ENCODE data around the gene CAMSAP2.
A peak's percentile ranks its signal among the peaks of the same experiment; 100 is the strongest.

CAMSAP2 gene

DNA sequence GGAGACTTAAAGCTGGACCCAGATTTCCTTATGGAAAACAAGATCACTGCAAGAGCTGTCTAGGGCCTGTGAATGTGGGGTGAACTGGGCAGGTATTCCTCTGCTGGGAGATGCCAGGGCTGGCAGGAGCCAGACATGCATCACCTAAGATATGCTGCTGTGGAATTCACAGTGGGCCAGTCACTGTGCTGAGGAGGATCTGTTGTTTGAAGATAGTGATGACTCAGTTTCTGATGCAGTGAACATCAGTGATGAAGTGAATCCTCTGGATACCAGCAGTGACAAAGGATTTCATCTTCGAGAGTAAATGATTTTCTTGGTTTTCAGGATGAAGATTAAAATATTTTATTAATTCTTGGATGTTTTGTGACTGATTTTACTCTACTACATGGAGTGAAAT is 29.9 kb upstream of the CAMSAP2 start:
- ATAC-seq (ENCODE audit: low read depth) (peak; percentile 78), DNase-seq (ENCODE audit: low spot score) (no peak)
- TF ChIP-seq CTCF (IDR thresholded peaks at IDR 0.05; ENCODE audit: poor library complexity, severe bottlenecking): no peak
- no peaks in the 10 kb centered on the region for H3K36me3 ChIP-seq (ENCODE audit: low read depth)
- H3K4me3 ChIP-seq (ENCODE audit: severe bottlenecking): no peak overlapping the region
- H3K4me1 ChIP-seq (ENCODE audit: insufficient read depth, poor library complexity, severe bottlenecking): no peaks in the 10 kb centered on the region
- H3K27ac ChIP-seq (ENCODE audit: poor library complexity, severe bottlenecking): no peak overlapping the region
- no peaks in the 10 kb centered on the region for H3K9me3 ChIP-seq (ENCODE audit: severe bottlenecking)
- no peaks in the 10 kb centered on the region for H3K27me3 ChIP-seq (ENCODE audit: insufficient read depth, poor library complexity, severe bottlenecking)

- ATAC-seq (ENCODE audit: low read depth): no peak
- Histone ChIP-seq H3K9me3 (ENCODE audit: severe bottlenecking) (no peaks in the 10 kb centered on the region), H3K4me1 (ENCODE audit: insufficient read depth, poor library complexity, severe bottlenecking) (no peaks in the 10 kb centered on the region), H3K4me3 (ENCODE audit: severe bottlenecking) (no peak overlapping the region), H3K36me3 (ENCODE audit: low read depth) (no peaks in the 10 kb centered on the region), H3K27ac (ENCODE audit: poor library complexity, severe bottlenecking) (no peak overlapping the region), H3K27me3 (ENCODE audit: insufficient read depth, poor library complexity, severe bottlenecking) (no peaks in the 10 kb centered on the region)
- DNase-seq (ENCODE audit: low spot score): no peak
- no peak for TF ChIP-seq CTCF (IDR thresholded peaks at IDR 0.05; ENCODE audit: poor library complexity, severe bottlenecking)
These were observed 28.5 kb upstream of the CAMSAP2 start for GRCh38 chr1:200710166-200710565.

GRCh38 chr1:200714504-200715187 is 24.0 kb upstream of the CAMSAP2 start:
- H3K4me3 ChIP-seq (ENCODE audit: severe bottlenecking): no peak overlapping the region
- no peak for DNase-seq (ENCODE audit: low spot score)
- no peaks in the 10 kb centered on the region for H3K36me3 ChIP-seq (ENCODE audit: low read depth)
- no peak overlapping the region for H3K27ac ChIP-seq (ENCODE audit: poor library complexity, severe bottlenecking)
- ATAC-seq (ENCODE audit: low read depth): no peak
- TF ChIP-seq CTCF (IDR thresholded peaks at IDR 0.05; ENCODE audit: poor library complexity, severe bottlenecking): no peak
- no peaks in the 10 kb centered on the region for H3K9me3 ChIP-seq (ENCODE audit: severe bottlenecking)
- H3K27me3 ChIP-seq (ENCODE audit: insufficient read depth, poor library complexity, severe bottlenecking): no peaks in the 10 kb centered on the region
- H3K4me1 ChIP-seq (ENCODE audit: insufficient read depth, poor library complexity, severe bottlenecking): no peaks in the 10 kb centered on the region

DNA sequence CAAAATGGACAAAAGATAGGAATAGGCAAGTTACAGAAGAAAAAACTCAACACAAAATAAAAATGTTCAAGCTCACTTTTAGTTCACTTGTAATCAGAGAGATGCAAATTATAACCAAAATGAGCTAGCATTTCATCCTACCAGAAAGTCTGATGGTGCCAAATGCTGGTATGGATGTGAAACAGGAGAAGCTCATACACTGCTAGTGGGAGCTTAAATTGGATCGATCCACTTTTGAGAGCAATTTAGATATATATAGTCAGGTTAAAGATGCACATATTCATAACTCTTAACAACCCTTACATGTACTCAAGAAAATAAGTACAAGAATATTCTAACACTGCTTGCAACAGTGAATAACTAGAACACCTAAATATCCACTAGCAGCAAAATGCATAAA is 18.5 kb upstream of the CAMSAP2 start:
- ATAC-seq (ENCODE audit: low read depth): no peak

More for the DNA sequence above, 18.5 kb upstream of the CAMSAP2 start:
- no peak overlapping the region for H3K4me3 ChIP-seq (ENCODE audit: severe bottlenecking)
- no peaks in the 10 kb centered on the region for H3K27me3 ChIP-seq (ENCODE audit: insufficient read depth, poor library complexity, severe bottlenecking)
- no peak for DNase-seq (ENCODE audit: low spot score)
- H3K36me3 ChIP-seq (ENCODE audit: low read depth): no peaks in the 10 kb centered on the region
- no peak for TF ChIP-seq CTCF (IDR thresholded peaks at IDR 0.05; ENCODE audit: poor library complexity, severe bottlenecking)
- H3K9me3 ChIP-seq (ENCODE audit: severe bottlenecking): no peaks in the 10 kb centered on the region
- no peaks in the 10 kb centered on the region for H3K4me1 ChIP-seq (ENCODE audit: insufficient read depth, poor library complexity, severe bottlenecking)
- no peak overlapping the region for H3K27ac ChIP-seq (ENCODE audit: poor library complexity, severe bottlenecking)

Measured in RWPE2 (cell line).